Measurements from ENCODE around the gene DYNC1LI1.

GRCh38 chr3:32540899-32541298, 29.8 kb downstream of the DYNC1LI1 start:
- TF ChIP-seq CTCF (IDR thresholded peaks at IDR 0.05) (no peak), POLR2A (IDR thresholded peaks at IDR 0.05) (no peak)

Measured in Peyer's patch (tissue), 4 donors.